Gastrocnemius medialis (tissue), 4 donors: Measurements from ENCODE around the gene SIL1.

Experiments
- POLR2A ChIP-seq, 2 donors: fragments of 450-650 bp; IDR thresholded peaks; one replicate each; pipeline ENCODE4 v1.6.1; 2017; ENCODE audit warnings: antibody characterized with exemption in 2 of 2, mild to moderate bottlenecking in 2 of 2, moderate library complexity in 2 of 2
- TF ChIP-seq, protein P1 (sequence below), 5 experiments: fragments of 450-650 bp in 3 of 5; fragments of 200-600 bp in 2 of 5; sonication (generic) in 2 of 5; IDR thresholded peaks in 4 of 5; conservative IDR thresholded peaks in 1 of 5; 1 replicate in 4 of 5; 2 replicates in 1 of 5; pipeline ENCODE4 v1.5.1; 2016 to 2019; ENCODE audit warnings: antibody characterized with exemption in 5 of 5, mild to moderate bottlenecking in 3 of 5, moderate library complexity in 3 of 5

DNA sequence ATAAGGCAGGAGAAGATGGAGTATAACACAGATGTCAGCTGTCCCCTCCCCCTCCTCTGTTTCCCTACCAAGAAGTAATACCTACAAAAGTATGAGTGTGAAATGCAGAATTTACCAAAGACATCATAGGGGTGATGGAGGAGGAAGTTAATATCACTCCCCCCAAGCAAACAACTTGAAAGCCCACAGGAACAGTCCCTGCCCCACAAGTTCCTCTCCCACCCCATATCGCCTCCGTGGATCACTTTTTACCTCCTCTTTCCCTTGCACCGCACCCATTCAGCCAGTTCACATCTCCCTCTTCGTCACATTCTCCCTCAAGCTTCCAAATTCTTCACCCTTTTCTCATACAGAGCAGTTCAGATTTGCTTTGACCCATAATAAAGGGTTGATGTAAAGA, 7.0 kb upstream of the SIL1 start:
- no peak for TF ChIP-seq POLR2A (IDR thresholded peaks at IDR 0.05)
- TF ChIP-seq, protein P1, sequence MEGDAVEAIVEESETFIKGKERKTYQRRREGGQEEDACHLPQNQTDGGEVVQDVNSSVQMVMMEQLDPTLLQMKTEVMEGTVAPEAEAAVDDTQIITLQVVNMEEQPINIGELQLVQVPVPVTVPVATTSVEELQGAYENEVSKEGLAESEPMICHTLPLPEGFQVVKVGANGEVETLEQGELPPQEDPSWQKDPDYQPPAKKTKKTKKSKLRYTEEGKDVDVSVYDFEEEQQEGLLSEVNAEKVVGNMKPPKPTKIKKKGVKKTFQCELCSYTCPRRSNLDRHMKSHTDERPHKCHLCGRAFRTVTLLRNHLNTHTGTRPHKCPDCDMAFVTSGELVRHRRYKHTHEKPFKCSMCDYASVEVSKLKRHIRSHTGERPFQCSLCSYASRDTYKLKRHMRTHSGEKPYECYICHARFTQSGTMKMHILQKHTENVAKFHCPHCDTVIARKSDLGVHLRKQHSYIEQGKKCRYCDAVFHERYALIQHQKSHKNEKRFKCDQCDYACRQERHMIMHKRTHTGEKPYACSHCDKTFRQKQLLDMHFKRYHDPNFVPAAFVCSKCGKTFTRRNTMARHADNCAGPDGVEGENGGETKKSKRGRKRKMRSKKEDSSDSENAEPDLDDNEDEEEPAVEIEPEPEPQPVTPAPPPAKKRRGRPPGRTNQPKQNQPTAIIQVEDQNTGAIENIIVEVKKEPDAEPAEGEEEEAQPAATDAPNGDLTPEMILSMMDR (IDR thresholded peaks at IDR 0.05 in 4 of 5, conservative IDR thresholded peaks at IDR 0.05 in 1 of 5): no peak
